ENCODE results near the gene TLE5.

DNA sequence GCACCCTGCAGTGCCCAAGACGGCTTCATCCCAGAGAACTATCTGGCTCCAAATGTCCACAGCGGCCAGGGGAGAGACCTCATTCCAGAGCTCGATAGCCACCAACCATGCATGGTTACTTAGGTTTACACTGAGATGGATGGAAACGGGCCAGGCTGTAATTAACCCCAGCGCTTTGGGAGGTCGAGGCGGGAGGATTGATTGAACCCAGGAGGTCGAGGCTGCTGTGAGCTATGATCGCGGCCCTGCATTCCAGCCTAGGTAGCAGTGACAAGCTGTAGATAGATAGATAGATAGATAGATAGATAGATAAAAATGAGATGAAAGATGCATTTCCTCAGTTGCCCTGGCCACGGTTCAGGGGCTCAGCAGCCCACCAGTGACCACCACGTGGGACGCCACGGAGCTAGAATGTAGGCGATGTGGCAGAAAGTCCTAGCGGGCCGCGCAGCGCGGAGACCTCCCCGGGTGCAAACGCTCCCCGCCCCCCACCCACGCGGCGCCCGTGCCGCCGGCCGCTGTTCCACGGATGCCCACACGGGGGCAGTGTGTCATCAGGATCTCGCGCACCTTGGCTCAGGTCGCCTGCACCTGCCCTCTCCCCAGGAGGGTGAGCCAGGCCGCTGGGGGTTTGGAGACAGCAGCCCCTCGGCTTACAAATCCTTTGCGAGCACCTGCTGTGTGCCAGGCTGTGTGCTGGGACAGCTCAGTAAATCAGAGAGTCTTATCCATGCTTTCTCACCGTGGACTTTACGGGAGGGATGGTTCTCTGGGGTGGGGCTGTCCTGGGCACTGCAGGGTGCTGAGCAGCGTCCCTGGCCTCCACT, 13.5 kb upstream of the TLE5 start:
- TF ChIP-seq, protein P1, sequence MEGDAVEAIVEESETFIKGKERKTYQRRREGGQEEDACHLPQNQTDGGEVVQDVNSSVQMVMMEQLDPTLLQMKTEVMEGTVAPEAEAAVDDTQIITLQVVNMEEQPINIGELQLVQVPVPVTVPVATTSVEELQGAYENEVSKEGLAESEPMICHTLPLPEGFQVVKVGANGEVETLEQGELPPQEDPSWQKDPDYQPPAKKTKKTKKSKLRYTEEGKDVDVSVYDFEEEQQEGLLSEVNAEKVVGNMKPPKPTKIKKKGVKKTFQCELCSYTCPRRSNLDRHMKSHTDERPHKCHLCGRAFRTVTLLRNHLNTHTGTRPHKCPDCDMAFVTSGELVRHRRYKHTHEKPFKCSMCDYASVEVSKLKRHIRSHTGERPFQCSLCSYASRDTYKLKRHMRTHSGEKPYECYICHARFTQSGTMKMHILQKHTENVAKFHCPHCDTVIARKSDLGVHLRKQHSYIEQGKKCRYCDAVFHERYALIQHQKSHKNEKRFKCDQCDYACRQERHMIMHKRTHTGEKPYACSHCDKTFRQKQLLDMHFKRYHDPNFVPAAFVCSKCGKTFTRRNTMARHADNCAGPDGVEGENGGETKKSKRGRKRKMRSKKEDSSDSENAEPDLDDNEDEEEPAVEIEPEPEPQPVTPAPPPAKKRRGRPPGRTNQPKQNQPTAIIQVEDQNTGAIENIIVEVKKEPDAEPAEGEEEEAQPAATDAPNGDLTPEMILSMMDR (IDR thresholded peaks at IDR 0.05), result peak; percentile 74
- TF ChIP-seq RAD21 (conservative IDR thresholded peaks at IDR 0.05 in 1 of 2, IDR thresholded peaks at IDR 0.05 in 1 of 2) (peak; percentile 66 to 80), SREBF2 (IDR thresholded peaks at IDR 0.05) (no peak), POLR2A (IDR thresholded peaks at IDR 0.05; ENCODE audit: low read length) (no peak), MYC (IDR thresholded peaks at IDR 0.05; ENCODE audit: borderline replicate concordance, low read length) (no peak), ZFP36 (IDR thresholded peaks at IDR 0.05; ENCODE audit: borderline replicate concordance, partially characterized antibody) (no peak)
- TF ChIP-seq, protein P2, sequence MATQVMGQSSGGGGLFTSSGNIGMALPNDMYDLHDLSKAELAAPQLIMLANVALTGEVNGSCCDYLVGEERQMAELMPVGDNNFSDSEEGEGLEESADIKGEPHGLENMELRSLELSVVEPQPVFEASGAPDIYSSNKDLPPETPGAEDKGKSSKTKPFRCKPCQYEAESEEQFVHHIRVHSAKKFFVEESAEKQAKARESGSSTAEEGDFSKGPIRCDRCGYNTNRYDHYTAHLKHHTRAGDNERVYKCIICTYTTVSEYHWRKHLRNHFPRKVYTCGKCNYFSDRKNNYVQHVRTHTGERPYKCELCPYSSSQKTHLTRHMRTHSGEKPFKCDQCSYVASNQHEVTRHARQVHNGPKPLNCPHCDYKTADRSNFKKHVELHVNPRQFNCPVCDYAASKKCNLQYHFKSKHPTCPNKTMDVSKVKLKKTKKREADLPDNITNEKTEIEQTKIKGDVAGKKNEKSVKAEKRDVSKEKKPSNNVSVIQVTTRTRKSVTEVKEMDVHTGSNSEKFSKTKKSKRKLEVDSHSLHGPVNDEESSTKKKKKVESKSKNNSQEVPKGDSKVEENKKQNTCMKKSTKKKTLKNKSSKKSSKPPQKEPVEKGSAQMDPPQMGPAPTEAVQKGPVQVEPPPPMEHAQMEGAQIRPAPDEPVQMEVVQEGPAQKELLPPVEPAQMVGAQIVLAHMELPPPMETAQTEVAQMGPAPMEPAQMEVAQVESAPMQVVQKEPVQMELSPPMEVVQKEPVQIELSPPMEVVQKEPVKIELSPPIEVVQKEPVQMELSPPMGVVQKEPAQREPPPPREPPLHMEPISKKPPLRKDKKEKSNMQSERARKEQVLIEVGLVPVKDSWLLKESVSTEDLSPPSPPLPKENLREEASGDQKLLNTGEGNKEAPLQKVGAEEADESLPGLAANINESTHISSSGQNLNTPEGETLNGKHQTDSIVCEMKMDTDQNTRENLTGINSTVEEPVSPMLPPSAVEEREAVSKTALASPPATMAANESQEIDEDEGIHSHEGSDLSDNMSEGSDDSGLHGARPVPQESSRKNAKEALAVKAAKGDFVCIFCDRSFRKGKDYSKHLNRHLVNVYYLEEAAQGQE (IDR thresholded peaks at IDR 0.05), result no peak
